ENCODE measurements around the gene CERKL. TPM values are rescaled to one million over a fixed set of nuclear protein-coding genes. Genes with fewer than 3 reads are reported as not detected.

CERKL gene
- total RNA-seq, 1 donor from 2014 or later = not detected

DNA sequence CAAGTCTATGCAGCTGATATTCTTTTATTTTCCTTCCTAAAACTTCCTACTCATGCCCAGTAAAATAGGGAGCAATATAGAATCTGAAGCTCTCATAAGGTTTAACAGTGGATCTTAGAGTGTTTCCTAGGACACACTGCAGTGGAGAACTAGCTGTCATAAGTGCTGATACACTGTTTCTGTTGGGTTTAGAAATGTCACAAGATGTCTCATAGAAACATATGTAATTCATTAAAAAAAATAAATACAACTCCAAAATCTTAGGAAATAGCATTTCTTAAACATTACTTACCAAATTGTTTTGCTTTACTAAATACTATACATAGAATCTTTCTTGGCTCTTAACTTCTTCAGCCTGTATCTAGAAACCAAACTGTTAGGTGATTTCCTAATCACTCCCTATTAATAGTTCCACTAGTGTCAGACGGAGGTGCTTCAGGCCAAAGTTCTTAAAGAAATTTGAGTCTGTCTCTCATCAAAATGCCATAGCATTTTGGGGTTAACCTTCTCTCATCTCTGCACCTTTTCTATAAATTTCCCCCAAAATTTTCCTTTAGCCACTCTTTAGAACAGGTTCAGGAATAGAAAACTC is 93.7 kb downstream of the CERKL start:
- no peak overlapping the region for H3K9ac ChIP-seq
- H2AFZ ChIP-seq (replicated peaks) = no peak overlapping the region
- H3F3A ChIP-seq (ENCODE audit: low read depth) = no peaks in the 10 kb centered on the region
- H3K27ac ChIP-seq = no peak overlapping the region
- DNase-seq (ENCODE audit: low spot score) = no peak
- H3K36me3 ChIP-seq = no peaks in the 10 kb centered on the region
- no peaks in the 10 kb centered on the region for H3K9me3 ChIP-seq (ENCODE audit: low read depth)
- H3K36me3 Mint-ChIP-seq = no peaks in the 10 kb centered on the region
- H3K79me2 ChIP-seq (ENCODE audit: low read depth) = no peaks in the 10 kb centered on the region
- no peaks in the 10 kb centered on the region for H3K4me1 Mint-ChIP-seq
- no peak for TF ChIP-seq CTCF (IDR thresholded peaks at IDR 0.05)
- no peak for TF ChIP-seq EZH2phosphoT487 (IDR thresholded peaks at IDR 0.05)
- TF ChIP-seq EZH2 (IDR thresholded peaks at IDR 0.05) = no peak
- H3K4me1 ChIP-seq = no peaks in the 10 kb centered on the region
- H3K27ac Mint-ChIP-seq = no peak overlapping the region
- H3K27me3 Mint-ChIP-seq (ENCODE audit: insufficient read depth, low read depth) = peaks cover 2% of the 10 kb centered on the region
- H3K9me3 Mint-ChIP-seq = no peaks in the 10 kb centered on the region
- no peak overlapping the region for H3K4me3 Mint-ChIP-seq
- no peaks in the 10 kb centered on the region for H4K20me1 ChIP-seq (ENCODE audit: low read depth)
- no peaks in the 10 kb centered on the region for H3K27me3 ChIP-seq
- no peak overlapping the region for H3K4me3 ChIP-seq
- no peak overlapping the region for H3K4me2 ChIP-seq

DNA sequence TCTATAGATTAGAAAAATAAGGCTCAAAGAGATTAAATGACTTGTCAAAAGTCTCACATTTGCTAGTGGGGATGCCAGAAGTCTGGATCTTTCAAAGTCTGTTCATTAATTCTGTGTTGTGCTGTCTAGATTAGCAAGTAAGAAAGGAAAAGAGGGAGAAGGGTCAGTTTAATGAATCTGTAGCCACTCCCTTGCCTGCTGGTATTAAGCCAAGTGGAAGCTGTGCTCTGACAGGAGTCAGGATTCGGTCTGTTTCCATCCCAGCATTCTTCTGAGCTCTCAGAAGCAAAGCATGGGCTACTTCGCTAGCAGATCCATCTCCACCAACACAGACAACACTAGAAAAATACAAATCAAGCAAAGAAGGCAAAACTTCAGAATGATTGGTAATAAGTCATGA is 98.5 kb downstream of the CERKL start:
- peaks cover 2% of the 10 kb centered on the region for H3K27me3 Mint-ChIP-seq (ENCODE audit: insufficient read depth, low read depth)
- no peak overlapping the region for H3K9ac ChIP-seq
- no peak overlapping the region for H3K4me3 Mint-ChIP-seq
- no peaks in the 10 kb centered on the region for H4K20me1 ChIP-seq (ENCODE audit: low read depth)
- H3K9me3 ChIP-seq (ENCODE audit: low read depth) = no peaks in the 10 kb centered on the region
- no peaks in the 10 kb centered on the region for H3K36me3 ChIP-seq
- TF ChIP-seq EZH2phosphoT487 (IDR thresholded peaks at IDR 0.05) (no peak), EZH2 (IDR thresholded peaks at IDR 0.05) (no peak), CTCF (IDR thresholded peaks at IDR 0.05) (no peak)
- H3K4me3 ChIP-seq = no peak overlapping the region
- H3K79me2 ChIP-seq (ENCODE audit: low read depth) = no peaks in the 10 kb centered on the region
- H3K36me3 Mint-ChIP-seq = no peaks in the 10 kb centered on the region
- H3K4me1 Mint-ChIP-seq = peaks cover 10% of the 10 kb centered on the region
- no peak overlapping the region for H3K27ac ChIP-seq
- H3K4me2 ChIP-seq = no peak overlapping the region
- H3K9me3 Mint-ChIP-seq = no peaks in the 10 kb centered on the region
- no peaks in the 10 kb centered on the region for H3K27me3 ChIP-seq
- no peak overlapping the region for H3K27ac Mint-ChIP-seq
- no peak for DNase-seq (ENCODE audit: low spot score)
- no peaks in the 10 kb centered on the region for H3K4me1 ChIP-seq
- no peaks in the 10 kb centered on the region for H3F3A ChIP-seq (ENCODE audit: low read depth)
- H2AFZ ChIP-seq (replicated peaks) = no peak overlapping the region

- H3K4me3 Mint-ChIP-seq = peak overlapping the region; percentile 52
- H3K4me2 ChIP-seq = no peak overlapping the region
- no peak overlapping the region for H3K27ac Mint-ChIP-seq
- no peaks in the 10 kb centered on the region for H3K36me3 ChIP-seq
- no peaks in the 10 kb centered on the region for H3K27me3 ChIP-seq
- H3K4me1 ChIP-seq = no peaks in the 10 kb centered on the region
- H4K20me1 ChIP-seq (ENCODE audit: low read depth) = no peaks in the 10 kb centered on the region
- H3K27me3 Mint-ChIP-seq (ENCODE audit: insufficient read depth, low read depth) = peaks cover 2% of the 10 kb centered on the region
- no peak overlapping the region for H3K4me3 ChIP-seq
- H3F3A ChIP-seq (ENCODE audit: low read depth) = no peaks in the 10 kb centered on the region
- no peaks in the 10 kb centered on the region for H3K36me3 Mint-ChIP-seq
- no peak overlapping the region for H3K27ac ChIP-seq
- no peaks in the 10 kb centered on the region for H3K79me2 ChIP-seq (ENCODE audit: low read depth)
- no peak for TF ChIP-seq EZH2 (IDR thresholded peaks at IDR 0.05)
- no peak for TF ChIP-seq EZH2phosphoT487 (IDR thresholded peaks at IDR 0.05)
- TF ChIP-seq CTCF (IDR thresholded peaks at IDR 0.05) = no peak
- H3K9ac ChIP-seq = no peak overlapping the region
- no peak overlapping the region for H2AFZ ChIP-seq (replicated peaks)
- H3K9me3 Mint-ChIP-seq = no peaks in the 10 kb centered on the region
- H3K4me1 Mint-ChIP-seq = peaks cover 10% of the 10 kb centered on the region
- no peaks in the 10 kb centered on the region for H3K9me3 ChIP-seq (ENCODE audit: low read depth)
- DNase-seq (ENCODE audit: low spot score) = no peak
Observed at GRCh38 chr2:181554061-181554830, 102.7 kb downstream of the CERKL start.
